ENCODE data around the gene EFCAB14.

- TF ChIP-seq EZH2 (IDR thresholded peaks at IDR 0.05) (no peak), POLR2AphosphoS5 (IDR thresholded peaks at IDR 0.05; ENCODE audit: borderline replicate concordance, low read depth, low read length) (no peak), FOXP2 (optimal IDR thresholded peaks at IDR 0.05; ENCODE audit: control extremely low read depth, extremely low read length, insufficient read depth) (no peak)
Observed at GRCh38 chr1:46718340-46718726, 581 bp downstream of the EFCAB14 start.

All from SK-N-MC (cell line).